ENCODE data around the gene DDTL. TPM values are rescaled to one million over a fixed set of nuclear protein-coding genes. Genes with fewer than 3 reads are reported as not detected.
A peak's percentile ranks its signal among the peaks of the same experiment; 100 is the strongest.
"Not testable (repeated sequence)": the region's sequence is repeated elsewhere in the genome, so short reads cannot be mapped to it uniquely, and the experiment has no call there.

The DDTL gene
- total RNA-seq (1 to 10 TPM; 2.4 to 3.5 TPM), total RNA-seq (0.23 to 1.1 reads per million in 2 donors)

DNA sequence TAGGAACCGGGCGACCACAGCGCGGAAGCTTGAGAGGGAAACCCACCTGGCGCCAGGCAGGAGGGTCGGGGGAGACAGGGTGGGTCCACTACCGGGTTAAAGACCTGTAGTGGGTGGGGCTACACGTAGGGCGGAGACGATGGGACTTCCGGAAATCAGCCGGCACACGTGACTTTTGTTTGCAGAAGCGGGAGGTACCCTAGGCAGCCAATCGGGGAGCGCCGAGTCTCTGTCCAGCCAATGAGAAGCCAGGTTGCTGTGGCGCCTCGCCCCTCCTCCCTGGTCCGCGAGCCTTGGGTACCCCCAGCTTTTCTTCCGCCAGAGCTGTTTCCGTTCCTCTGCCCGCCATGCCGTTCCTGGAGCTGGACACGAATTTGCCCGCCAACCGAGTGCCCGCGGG, at the start of gene DDTL:
DDTL (plus strand) TSS at position 321 of the 400 bp plus-strand sequence; CDS start at position 348, 27 bp downstream.
- H3K4me3 Mint-ChIP-seq; H3K27me3 Mint-ChIP-seq; H3K9me3 ChIP-seq (ENCODE audit: control insufficient read depth, low read length, poor library complexity, severe bottlenecking); H3K27ac Mint-ChIP-seq; DNase-seq: not testable (repeated sequence)
- H3K4me1 Mint-ChIP-seq = peaks cover 14% of the 10 kb centered on the region
- peaks cover 13% of the 10 kb centered on the region for H3K36me3 Mint-ChIP-seq (ENCODE audit: low read depth)
- peak; percentile 97 for ATAC-seq

DNA sequence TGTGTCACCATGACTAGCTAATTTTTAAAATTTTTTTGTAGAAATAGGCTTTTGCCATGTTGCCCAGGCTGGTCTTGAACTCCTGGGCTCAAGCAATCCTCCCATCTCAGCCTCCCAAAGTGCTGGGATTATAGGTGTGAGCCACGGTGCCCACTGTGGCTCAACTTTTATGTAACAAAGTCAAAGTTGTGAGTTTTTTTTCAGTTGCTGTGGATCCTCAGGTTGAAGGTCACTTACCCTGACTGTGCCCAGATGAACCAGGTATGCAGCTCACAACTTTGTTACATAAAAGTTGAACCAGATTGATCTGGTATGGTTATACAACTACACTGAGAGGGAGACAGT, 46.4 kb upstream of the DDTL start:
- not testable (repeated sequence) for ATAC-seq; H3K27ac Mint-ChIP-seq; H3K4me3 Mint-ChIP-seq; DNase-seq; H3K9me3 ChIP-seq (ENCODE audit: control insufficient read depth, low read length, poor library complexity, severe bottlenecking); H3K27me3 Mint-ChIP-seq; H3K36me3 Mint-ChIP-seq (ENCODE audit: low read depth); H3K4me1 Mint-ChIP-seq

DNA sequence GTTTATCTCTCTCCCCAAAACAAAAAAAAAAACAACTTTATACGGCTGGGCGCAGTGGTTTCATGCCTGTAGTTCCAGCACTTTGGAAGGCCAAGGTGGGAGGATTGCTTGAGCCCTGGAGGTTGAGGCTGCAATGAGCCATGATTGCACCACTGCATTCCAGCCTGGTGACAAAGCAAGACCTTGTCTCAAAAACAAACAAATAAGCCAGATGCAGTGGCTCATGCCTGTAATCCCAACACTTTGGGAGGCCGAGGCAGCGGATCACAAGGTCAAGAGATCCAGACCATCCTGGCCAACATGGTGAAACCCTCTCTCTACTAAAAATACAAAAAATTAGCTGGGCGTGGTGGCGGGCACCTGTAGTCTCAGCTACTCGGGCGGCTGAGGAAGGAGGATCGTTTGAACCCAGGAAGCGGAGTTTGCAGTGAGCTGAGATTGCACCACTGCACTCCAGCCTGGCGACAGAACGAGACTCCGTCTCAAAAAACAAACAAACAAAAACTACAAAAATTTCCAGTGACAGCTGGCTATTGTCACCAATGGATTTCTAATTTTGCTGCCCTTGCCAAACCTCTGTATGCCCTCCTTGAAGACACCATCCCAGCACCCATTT, 45.0 kb upstream of the DDTL start:
- not testable (repeated sequence) for DNase-seq; H3K4me3 Mint-ChIP-seq; H3K36me3 Mint-ChIP-seq (ENCODE audit: low read depth); H3K27ac Mint-ChIP-seq; H3K4me1 Mint-ChIP-seq; ATAC-seq; H3K9me3 ChIP-seq (ENCODE audit: control insufficient read depth, low read length, poor library complexity, severe bottlenecking); H3K27me3 Mint-ChIP-seq

DNA sequence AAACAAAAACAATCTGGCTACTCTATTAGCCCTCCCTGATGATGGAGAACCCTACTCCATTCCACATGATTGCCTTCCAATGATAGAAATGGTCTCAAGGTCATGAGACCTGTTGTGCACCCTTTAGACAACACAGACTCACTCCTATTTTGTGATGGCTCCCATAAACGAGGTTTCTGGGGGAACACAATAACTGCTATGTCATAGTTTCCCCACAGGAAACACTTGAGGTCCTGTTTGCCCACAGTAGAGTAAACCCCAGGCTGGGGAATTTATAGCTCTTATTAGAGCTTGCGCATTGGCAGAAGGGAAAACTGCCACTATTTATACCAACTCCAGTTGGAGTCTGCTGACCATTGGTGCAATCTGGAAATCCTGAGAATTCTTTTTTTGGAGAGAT, 43.8 kb upstream of the DDTL start:
- Mint-ChIP-seq H3K27ac (no peak overlapping the region), H3K4me1 (no peaks in the 10 kb centered on the region), H3K27me3 (peaks cover 16% of the 10 kb centered on the region), H3K4me3 (no peak overlapping the region), H3K36me3 (ENCODE audit: low read depth) (no peaks in the 10 kb centered on the region)
- no peaks in the 10 kb centered on the region for H3K9me3 ChIP-seq (ENCODE audit: control insufficient read depth, low read length, poor library complexity, severe bottlenecking)
- no peak for ATAC-seq
- DNase-seq = no peak

DNA sequence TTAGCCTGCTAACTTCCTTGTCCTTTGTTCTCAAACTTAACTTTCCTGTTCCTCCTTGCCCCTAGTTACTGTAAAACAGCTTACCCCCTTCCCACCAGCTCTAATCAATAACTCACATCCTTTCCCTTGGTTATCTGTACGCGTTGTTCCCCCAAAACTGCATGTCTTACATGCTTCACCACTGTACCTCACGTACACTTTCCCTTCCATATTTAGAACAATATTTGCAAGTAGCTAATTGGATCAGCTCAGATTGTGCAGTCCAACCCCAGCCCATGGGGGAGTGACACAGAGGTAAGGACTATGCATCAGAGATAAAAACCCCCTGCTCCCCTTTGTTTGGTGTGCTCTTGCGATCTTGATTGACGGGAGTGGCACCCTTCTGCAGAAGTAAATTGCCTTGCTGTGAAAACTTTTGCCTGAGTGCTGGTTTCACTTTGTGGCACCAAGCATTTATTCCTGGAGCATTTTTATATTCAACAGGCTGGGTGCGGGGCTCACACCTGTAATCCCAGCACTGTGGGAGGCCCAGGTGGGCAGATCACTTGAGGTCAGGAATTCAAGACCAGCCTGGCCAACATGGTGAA, 41.6 kb upstream of the DDTL start:
- ATAC-seq (no peak), DNase-seq (no peak)
- Mint-ChIP-seq H3K27ac (no peak overlapping the region), H3K4me1 (no peaks in the 10 kb centered on the region), H3K36me3 (ENCODE audit: low read depth) (no peaks in the 10 kb centered on the region), H3K4me3 (no peak overlapping the region), H3K27me3 (peaks cover 29% of the 10 kb centered on the region)
- no peaks in the 10 kb centered on the region for H3K9me3 ChIP-seq (ENCODE audit: control insufficient read depth, low read length, poor library complexity, severe bottlenecking)

DNA sequence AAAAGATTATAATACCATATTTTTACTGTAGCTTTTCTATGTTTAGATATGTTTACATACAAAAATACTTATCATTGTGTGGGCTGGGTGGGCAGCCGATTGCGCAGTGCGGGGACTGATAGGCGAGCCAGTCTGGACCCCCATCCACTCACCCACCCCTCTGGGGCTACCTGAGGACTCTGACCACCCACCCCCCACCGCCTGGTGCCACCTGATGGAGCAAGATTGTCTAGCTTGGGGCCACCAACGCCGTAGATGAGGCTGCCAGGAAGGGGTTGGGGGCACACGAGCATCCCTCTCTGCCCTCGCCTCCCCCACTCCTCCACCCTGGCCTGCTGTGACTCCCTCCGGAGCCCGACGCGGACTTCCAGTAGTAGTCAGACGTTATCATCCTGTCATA, 40.1 kb upstream of the DDTL start:
- DNase-seq (no peak), ATAC-seq (no peak)
- Mint-ChIP-seq H3K27me3 (peaks cover 29% of the 10 kb centered on the region), H3K4me3 (no peak overlapping the region), H3K36me3 (ENCODE audit: low read depth) (no peaks in the 10 kb centered on the region), H3K4me1 (no peaks in the 10 kb centered on the region), H3K27ac (no peak overlapping the region)
- H3K9me3 ChIP-seq (ENCODE audit: control insufficient read depth, low read length, poor library complexity, severe bottlenecking) = no peaks in the 10 kb centered on the region

DNA sequence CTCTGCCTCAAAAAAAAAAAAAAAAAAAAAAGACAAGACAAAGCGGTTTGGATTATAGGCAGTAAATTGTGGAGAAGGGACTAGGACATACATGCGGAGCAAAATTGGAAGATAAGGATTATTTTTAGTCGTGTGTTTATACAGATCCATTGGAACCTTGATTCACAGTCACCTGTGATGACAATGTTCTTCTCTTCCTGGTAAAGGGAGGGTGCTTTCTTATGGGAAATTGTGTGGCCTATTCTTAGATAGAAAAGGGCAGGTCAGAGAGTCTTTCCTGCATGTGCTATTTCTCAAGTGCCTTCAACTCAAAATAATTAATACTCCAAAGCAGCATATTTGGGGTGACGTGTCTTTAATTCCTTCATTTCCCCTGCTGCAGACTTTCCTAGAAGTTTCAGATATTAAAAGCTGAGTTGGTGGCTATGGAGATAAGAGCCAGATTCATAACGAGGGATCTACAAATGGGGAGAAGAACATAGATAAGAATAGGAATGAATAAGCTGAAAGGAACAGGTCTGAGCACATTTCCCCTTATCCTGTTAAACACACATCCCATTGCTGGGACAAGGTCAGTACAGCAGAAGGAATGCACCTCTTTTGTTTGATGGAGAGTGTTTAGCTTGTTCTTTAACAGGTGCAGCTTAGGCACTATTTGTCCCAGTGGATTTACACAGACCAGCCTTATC, 28.2 kb upstream of the DDTL start:
- no peak overlapping the region for H3K4me3 Mint-ChIP-seq
- peaks cover 3% of the 10 kb centered on the region for H3K36me3 Mint-ChIP-seq (ENCODE audit: low read depth)
- no peak for ATAC-seq
- no peaks in the 10 kb centered on the region for H3K9me3 ChIP-seq (ENCODE audit: control insufficient read depth, low read length, poor library complexity, severe bottlenecking)
- DNase-seq = no peak
- H3K4me1 Mint-ChIP-seq = no peaks in the 10 kb centered on the region
- H3K27me3 Mint-ChIP-seq = peaks cover 17% of the 10 kb centered on the region
- H3K27ac Mint-ChIP-seq = no peak overlapping the region

DNA sequence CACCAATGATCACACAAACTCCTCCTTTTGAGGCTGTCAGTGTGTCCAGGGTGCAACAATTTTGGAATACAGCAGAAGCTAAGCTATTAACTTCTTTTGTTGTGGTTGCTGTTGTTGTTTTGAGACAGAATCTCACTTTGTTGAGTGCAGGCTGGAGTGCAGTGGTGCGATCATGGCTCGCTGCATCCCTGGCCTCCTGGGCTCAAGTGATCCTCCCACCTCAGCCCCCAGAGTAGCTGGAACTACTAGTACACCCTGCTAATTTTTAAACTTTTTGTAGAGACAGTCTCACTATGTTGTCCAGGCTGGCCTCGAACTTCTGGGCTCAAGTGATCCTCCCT, 27.7 kb upstream of the DDTL start:
- Mint-ChIP-seq H3K27ac (no peak overlapping the region), H3K27me3 (peaks cover 17% of the 10 kb centered on the region)

DNA sequence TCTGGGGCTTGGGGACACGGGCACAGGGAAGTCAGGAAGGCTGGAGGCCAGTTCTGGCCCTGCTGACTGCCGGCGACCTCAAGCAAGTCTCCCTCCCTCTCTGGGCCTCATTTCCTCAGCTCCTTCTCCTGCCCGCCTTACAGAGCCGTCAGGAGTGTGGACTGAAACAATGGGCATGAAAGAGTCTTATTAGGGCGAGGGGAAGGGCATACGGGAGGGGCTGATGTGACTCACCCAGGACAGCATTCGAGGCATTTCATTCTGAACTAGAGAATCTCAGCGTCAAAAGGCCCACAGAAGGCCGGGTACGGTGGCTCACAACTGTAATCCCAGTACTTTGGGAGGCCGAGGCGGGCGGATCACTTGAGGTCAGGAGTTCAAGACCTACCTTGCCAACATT, 26.5 kb upstream of the DDTL start:
- peaks cover 17% of the 10 kb centered on the region for H3K27me3 Mint-ChIP-seq
- not testable (repeated sequence) for H3K4me3 Mint-ChIP-seq; H3K36me3 Mint-ChIP-seq (ENCODE audit: low read depth); ATAC-seq; H3K27ac Mint-ChIP-seq; H3K4me1 Mint-ChIP-seq; H3K9me3 ChIP-seq (ENCODE audit: control insufficient read depth, low read length, poor library complexity, severe bottlenecking); DNase-seq

More for the DNA sequence above, 27.7 kb upstream of the DDTL start:
- H3K4me3 Mint-ChIP-seq = no peak overlapping the region
- no peak for DNase-seq
- no peaks in the 10 kb centered on the region for H3K4me1 Mint-ChIP-seq
- no peaks in the 10 kb centered on the region for H3K9me3 ChIP-seq (ENCODE audit: control insufficient read depth, low read length, poor library complexity, severe bottlenecking)
- ATAC-seq = no peak
- peaks cover 3% of the 10 kb centered on the region for H3K36me3 Mint-ChIP-seq (ENCODE audit: low read depth)

DNA sequence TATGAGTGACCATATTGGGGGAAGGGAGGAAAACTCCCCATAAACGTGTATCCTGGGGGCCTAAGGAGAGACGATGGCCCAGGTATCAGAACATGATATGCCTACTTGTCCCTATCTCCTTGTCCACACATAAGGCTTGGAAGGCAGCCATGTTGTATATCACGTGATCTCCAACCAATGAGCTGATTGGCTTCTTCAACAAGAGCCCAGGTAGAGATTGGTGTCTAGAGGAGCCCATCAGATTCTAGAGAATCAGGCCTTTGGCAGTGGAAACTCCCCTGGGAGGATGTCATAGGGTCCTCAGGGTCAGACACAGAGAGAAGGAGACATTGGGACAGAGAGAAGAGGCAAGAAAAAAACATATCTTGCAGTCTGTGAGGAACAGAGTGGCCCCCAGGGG, 19.3 kb upstream of the DDTL start:
- H3K9me3 ChIP-seq (ENCODE audit: control insufficient read depth, low read length, poor library complexity, severe bottlenecking); H3K27ac Mint-ChIP-seq; H3K4me1 Mint-ChIP-seq; ATAC-seq; H3K27me3 Mint-ChIP-seq; H3K4me3 Mint-ChIP-seq; DNase-seq; H3K36me3 Mint-ChIP-seq (ENCODE audit: low read depth): not testable (repeated sequence)

DNA sequence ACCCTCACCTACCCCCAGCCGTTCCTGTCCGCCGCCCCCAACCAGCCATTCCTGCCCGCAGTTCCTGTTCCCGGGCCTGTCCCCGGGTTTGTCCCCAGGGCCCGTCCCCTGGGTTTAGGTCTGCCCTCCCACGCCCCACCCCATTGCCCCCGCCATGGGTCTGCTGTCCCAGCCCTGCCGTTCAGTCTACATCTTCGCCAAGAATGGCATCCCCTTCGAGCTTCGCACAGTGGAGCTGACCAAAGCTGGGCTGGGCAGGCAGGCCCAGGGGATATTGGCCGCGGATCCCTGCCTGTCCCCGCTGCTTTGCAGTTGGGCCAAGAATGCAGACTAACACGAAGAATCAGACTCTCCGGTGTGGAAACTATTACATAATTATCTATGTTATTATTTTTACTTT, 16.9 kb upstream of the DDTL start:
- peaks cover 10% of the 10 kb centered on the region for H3K4me1 Mint-ChIP-seq
- not testable (repeated sequence) for ATAC-seq

DNA sequence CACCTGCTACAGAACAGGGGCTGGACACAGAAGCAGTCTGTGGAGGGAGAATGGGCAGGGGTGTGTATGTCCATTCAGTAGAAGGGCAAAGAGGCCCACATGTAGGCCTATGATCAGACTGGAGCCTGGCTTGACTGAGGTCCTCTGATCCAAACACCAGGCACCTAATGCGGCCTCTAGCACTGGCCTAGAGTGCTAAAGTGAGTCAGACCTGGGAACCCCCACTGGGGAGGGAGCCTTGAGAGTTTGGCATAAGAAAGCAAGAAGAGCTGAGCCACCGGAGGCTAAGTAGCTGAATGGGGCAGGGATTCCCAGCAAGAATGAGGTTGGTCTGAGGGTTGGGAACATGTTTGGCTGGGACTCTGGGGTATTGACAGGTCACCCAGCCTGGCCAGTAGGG, 15.3 kb upstream of the DDTL start:
- not testable (repeated sequence) for H3K27ac Mint-ChIP-seq; H3K27me3 Mint-ChIP-seq; DNase-seq; H3K9me3 ChIP-seq (ENCODE audit: control insufficient read depth, low read length, poor library complexity, severe bottlenecking); H3K4me3 Mint-ChIP-seq; H3K36me3 Mint-ChIP-seq (ENCODE audit: low read depth); ATAC-seq
- H3K4me1 Mint-ChIP-seq = peaks cover 11% of the 10 kb centered on the region

More for the DNA sequence above, 16.9 kb upstream of the DDTL start:
- H3K9me3 ChIP-seq (ENCODE audit: control insufficient read depth, low read length, poor library complexity, severe bottlenecking); H3K36me3 Mint-ChIP-seq (ENCODE audit: low read depth); H3K27ac Mint-ChIP-seq; DNase-seq; H3K27me3 Mint-ChIP-seq; H3K4me3 Mint-ChIP-seq: not testable (repeated sequence)

DNA sequence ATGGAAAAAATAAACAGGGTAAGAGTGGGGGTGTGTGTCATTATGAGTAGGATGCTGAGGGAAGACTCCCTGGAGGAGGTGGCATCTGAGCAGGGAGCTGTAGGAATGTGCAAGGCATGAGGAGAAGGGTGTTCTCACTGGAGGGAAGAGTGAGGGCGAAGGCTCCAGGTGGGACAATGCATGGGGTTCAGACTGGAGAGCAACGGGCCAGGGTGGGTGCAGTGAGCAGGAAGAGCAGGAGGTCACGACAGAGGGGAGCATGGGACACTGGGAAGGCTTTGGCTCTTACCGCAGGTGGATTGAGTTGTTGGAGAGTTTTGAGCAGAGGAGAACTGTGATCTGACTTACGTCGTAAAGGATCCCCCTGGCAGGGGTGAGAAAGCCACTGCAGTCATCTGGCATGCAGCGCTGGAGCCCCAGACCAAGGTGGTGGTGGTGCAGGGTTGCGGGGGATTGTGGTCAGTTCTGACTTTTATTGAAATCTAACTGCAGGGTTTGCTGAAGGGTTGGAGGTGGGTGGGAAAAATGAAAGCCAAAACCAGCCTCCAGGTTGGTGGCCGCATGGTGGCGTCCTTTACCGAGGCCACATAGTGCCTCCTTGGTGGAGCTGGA, 13.8 kb upstream of the DDTL start:
- H3K27me3 Mint-ChIP-seq; DNase-seq; ATAC-seq; H3K36me3 Mint-ChIP-seq (ENCODE audit: low read depth); H3K9me3 ChIP-seq (ENCODE audit: control insufficient read depth, low read length, poor library complexity, severe bottlenecking): not testable (repeated sequence)
- peaks cover 13% of the 10 kb centered on the region for H3K4me1 Mint-ChIP-seq
- peak overlapping the region; percentile 52 for H3K4me3 Mint-ChIP-seq
- H3K27ac Mint-ChIP-seq = peak overlapping the region; percentile 45
